Heart left ventricle (tissue), 16 donors: ENCODE data around the gene COL2A1. TPM values are rescaled to one million over a fixed set of nuclear protein-coding genes. Genes with fewer than 3 reads are reported as not detected.

Experiments
- ATAC-seq, 4 donors: fragments of 200-7000 bp; cut with Tn5 transposase; one replicate each; pipeline ENCODE4 v1.9.1; 2020 to 2022; ENCODE audit warnings: moderate library complexity in 4 of 4, mild to moderate bottlenecking in 3 of 4, moderate number of reproducible peaks in 1 of 4
- DNase-seq, 5 donors: peaks; one replicate each; pipeline ENCODE4 v3.0.0-alpha.2; 2020
- H3K27ac ChIP-seq, 12 donors: fragments of 200-600 bp; sonication (generic) in 4 of 12; one replicate each; pipeline versions ENCODE4 v1.5.0 to v1.8.0; 2016 to 2022; ENCODE audit warnings: mild to moderate bottlenecking in 2 of 12
- H3K27me3 ChIP-seq, 9 donors: fragments of 200-600 bp; sonication (generic) in 2 of 9; one replicate each; pipeline versions ENCODE4 v1.5.1 to v1.8.0; 2016 to 2022; ENCODE audit warnings: mild to moderate bottlenecking in 3 of 9
- H3K36me3 ChIP-seq, 9 donors: fragments of 200-600 bp; sonication (generic) in 2 of 9; one replicate each; pipeline versions ENCODE4 v1.5.0 to v1.8.0; 2018 to 2022; ENCODE audit warnings: mild to moderate bottlenecking in 2 of 9
- H3K4me1 ChIP-seq, 12 donors: fragments of 200-600 bp; sonication (generic) in 4 of 12; one replicate each; pipeline versions ENCODE4 v1.5.0 to v1.8.0; 2016 to 2022; ENCODE audit warnings: mild to moderate bottlenecking in 3 of 12
- H3K4me3 ChIP-seq, 12 donors: fragments of 200-600 bp; sonication (generic) in 4 of 12; one replicate each; pipeline versions ENCODE4 v1.5.0 to v1.8.0; 2017 to 2022; ENCODE audit warnings: mild to moderate bottlenecking in 9 of 12, moderate library complexity in 4 of 12
- H3K9me3 ChIP-seq, 12 donors: fragments of 200-600 bp; sonication (generic) in 4 of 12; one replicate each; pipeline versions ENCODE4 v1.5.0 to v1.8.0; 2016 to 2022; ENCODE audit warnings: mild to moderate bottlenecking in 1 of 12
- POLR2A ChIP-seq, 2 donors: fragments of 450-650 bp; IDR thresholded peaks; one replicate each; pipeline ENCODE4 v1.6.1; 2017; ENCODE audit warnings: antibody characterized with exemption in 2 of 2, mild to moderate bottlenecking in 2 of 2, moderate library complexity in 2 of 2
- WGBS, 4 donors: extraction: QIAGEN DNeasy Blood & Tissue Kit in 2 of 4; methylation state at CpG; one replicate each; pipeline versions ENCODE4 v1.1.5 to v1.1.7; 2013 to 2018; 5-methylcytosine and 5-hydroxymethylcytosine counted together
- intact Hi-C, 10 donors: fragments of 100-400 bp; cut with DNase I; formaldehyde crosslinking; loops; one replicate each; pipeline versions ENCODE4 v1.11.1 to v1.14.2; 2022
- polyA plus RNA-seq, 2 donors: library from polyadenylated mRNA; stranded (reverse); fragments of 200-250 nt; gene quantifications; one replicate each; pipeline ENCODE4 v1.2.3, GENCODE V29; 2013
- total RNA-seq, 9 donors: library from RNA; depleted of rRNA in 2 of 9; stranded (reverse); fragments of >200 nt in 2 of 9; fragmentation: NEBNext Ultra II Directional in 3 of 9; extraction: Animal tissue kit (Norgen Biotek cat#: 25700) in 3 of 9; gene quantifications; one replicate each; pipeline versions ENCODE4 v1.1.0 to v1.2.4, GENCODE V29; 2016 to 2023
- TF ChIP-seq, protein P1 (sequence below), 12 donors: fragments of 200-600 bp; sonication (generic) in 4 of 12; IDR thresholded peaks; one replicate each; pipeline versions ENCODE4 v1.5.0 to v1.8.0; 2018 to 2022; ENCODE audit warnings: antibody characterized with exemption in 12 of 12, mild to moderate bottlenecking in 5 of 12
- donor health status: ischemic (EF 13 %, LVEDD 7.1; RV severe dilation, severe dysfunction).
- donor health status: healthy with polysubstance abuse.
- donor health status: DM: no; HTN: yes; CAD: no.
- donor health status: DM: no; HTN: no; CAD: no.
- donor health status: ischemic (EF 25% LVEDD 6.9; RV normal size, moderate dysfunction).
- donor health status: ischemic (EF 25% LVEDD 5.7; RV mildly dilated, moderate dysfunction).
- donor health status: healthy.
- donor health status: DM: yes; HTN: yes; CAD: no.
- donor health status: ischemic (EF 35%, LVEDD 5.7; RV mildly dilated, moderate dysfunction).
- donor health status: nonischemic (EF 11% LVEDD 7.7; RV severe dilation, severe dysfunction).
- donor health status: DM: yes; HTN: yes; CAD: no.
- donor health status: PGD.
- donor health status: ischemic (EF 29% LVEDD 5.4; RV normal size, mild dysfunction).
- donor health status: nonischemic (EF 23%, LVEDD 6.1; RV moderate dilation, normal function).

The COL2A1 gene
- total and polyA plus RNA-seq, 11 donors = 0.04 to 0.39 (median 0.05) TPM; not detected in 8

DNA sequence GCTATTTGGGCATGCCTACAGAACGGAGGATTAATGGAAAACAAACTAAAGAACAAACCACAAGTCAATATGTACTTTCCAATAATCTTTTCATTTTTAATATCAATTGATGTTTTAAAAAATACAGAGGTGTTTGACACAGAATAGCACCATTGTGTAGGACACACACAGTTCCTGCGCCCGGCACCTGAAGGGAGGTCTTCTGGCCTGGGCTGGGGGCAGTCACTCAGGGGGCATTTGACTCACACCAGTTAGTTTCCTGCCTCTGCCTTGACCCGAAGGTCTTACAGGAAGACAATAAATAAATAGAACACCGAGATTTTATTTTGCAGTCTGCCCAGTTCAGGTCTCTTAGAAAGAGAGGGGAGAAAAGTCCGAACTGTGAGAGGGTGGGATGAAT is 31.4 kb downstream of the COL2A1 start:
- no peak overlapping the region for H3K4me3 ChIP-seq
- H3K27me3 ChIP-seq = no peaks in the 10 kb centered on the region
- intact Hi-C loops = no loop called here
- DNase-seq (no peak), ATAC-seq (no peak)
- peaks cover 0 to 19% (median 3%) of the 10 kb centered on the region in 12 donors for H3K4me1 ChIP-seq
- no peaks in the 10 kb centered on the region for H3K9me3 ChIP-seq
- TF ChIP-seq, protein P1, sequence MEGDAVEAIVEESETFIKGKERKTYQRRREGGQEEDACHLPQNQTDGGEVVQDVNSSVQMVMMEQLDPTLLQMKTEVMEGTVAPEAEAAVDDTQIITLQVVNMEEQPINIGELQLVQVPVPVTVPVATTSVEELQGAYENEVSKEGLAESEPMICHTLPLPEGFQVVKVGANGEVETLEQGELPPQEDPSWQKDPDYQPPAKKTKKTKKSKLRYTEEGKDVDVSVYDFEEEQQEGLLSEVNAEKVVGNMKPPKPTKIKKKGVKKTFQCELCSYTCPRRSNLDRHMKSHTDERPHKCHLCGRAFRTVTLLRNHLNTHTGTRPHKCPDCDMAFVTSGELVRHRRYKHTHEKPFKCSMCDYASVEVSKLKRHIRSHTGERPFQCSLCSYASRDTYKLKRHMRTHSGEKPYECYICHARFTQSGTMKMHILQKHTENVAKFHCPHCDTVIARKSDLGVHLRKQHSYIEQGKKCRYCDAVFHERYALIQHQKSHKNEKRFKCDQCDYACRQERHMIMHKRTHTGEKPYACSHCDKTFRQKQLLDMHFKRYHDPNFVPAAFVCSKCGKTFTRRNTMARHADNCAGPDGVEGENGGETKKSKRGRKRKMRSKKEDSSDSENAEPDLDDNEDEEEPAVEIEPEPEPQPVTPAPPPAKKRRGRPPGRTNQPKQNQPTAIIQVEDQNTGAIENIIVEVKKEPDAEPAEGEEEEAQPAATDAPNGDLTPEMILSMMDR (IDR thresholded peaks at IDR 0.05) = no peak
- no peak for TF ChIP-seq POLR2A (IDR thresholded peaks at IDR 0.05)
- H3K27ac ChIP-seq = no peak overlapping the region
- H3K36me3 ChIP-seq = peaks cover 0 to 11% (median 5%) of the 10 kb centered on the region in 9 donors
- WGBS, 4 donors = 81 to 91% (median 86%) methylated on average over 6 of the region's 6 CpGs

DNA sequence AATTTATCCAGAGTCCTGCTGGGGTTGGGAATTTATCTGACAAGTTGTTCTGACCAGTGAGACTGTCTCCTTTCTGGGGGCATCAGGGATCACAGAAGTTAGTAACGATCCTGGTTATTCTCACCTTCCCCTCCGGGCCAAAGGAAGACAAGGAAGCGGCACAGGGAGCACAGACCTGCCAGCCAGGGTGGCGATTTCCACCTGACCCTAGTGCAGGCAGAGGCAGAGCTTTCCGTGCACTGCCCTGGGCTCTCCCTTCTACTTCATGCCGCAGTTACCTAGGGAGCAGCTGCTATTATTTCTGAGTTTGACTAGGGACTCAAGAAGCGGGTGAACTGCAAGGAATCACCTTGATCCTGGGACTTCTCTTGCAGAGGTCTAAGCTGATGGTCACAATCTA is 33.4 kb downstream of the COL2A1 start:
- intact Hi-C loops = no loop called here
- no peak overlapping the region for H3K27ac ChIP-seq
- 87 to 92% (median 89%) methylated on average over 7 of the region's 7 CpGs for WGBS, 4 donors
- peaks cover 0 to 27% (median 4%) of the 10 kb centered on the region in 12 donors for H3K4me1 ChIP-seq
- ATAC-seq (no peak), DNase-seq (no peak)
- no peak overlapping the region for H3K4me3 ChIP-seq
- H3K27me3 ChIP-seq = no peaks in the 10 kb centered on the region
- TF ChIP-seq, protein P1 (IDR thresholded peaks at IDR 0.05) = no peak
- TF ChIP-seq POLR2A (IDR thresholded peaks at IDR 0.05) = no peak
- peaks cover 0 to 21% (median 6%) of the 10 kb centered on the region in 9 donors for H3K36me3 ChIP-seq
- H3K9me3 ChIP-seq = no peaks in the 10 kb centered on the region

DNA sequence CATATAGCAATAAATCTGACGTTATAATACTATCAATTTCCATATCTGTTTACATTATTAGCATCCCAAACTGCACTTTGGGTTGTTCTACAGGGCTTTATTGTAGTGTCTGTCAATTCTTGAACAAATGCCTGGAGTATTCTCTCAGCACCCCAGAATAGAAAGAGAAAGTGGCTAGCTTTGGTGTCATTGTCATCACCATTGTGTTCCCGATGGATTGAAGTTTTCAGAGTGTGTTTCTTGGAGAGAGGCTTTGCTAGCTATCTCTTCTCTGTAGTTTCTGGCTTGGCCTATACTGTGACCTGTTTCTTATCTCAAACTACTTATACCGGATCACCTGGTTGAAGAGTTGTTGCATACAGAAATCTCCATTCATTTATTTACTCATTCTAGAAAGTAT is 34.4 kb downstream of the COL2A1 start:
- DNase-seq (no peak), ATAC-seq (peak; percentile 61 to 75 (median 66))
- H3K9me3 ChIP-seq = no peaks in the 10 kb centered on the region
- peak overlapping the region in 1 of 12 donors; percentile 9 for H3K27ac ChIP-seq
- H3K36me3 ChIP-seq = peaks cover 0 to 30% (median 8%) of the 10 kb centered on the region in 9 donors
- H3K4me1 ChIP-seq = peaks cover 0 to 37% (median 11%) of the 10 kb centered on the region in 12 donors
- TF ChIP-seq POLR2A (IDR thresholded peaks at IDR 0.05) = no peak
- TF ChIP-seq, protein P1 (IDR thresholded peaks at IDR 0.05) = no peak
- H3K4me3 ChIP-seq = no peak overlapping the region
- no peaks in the 10 kb centered on the region for H3K27me3 ChIP-seq
- 36 to 50% (median 41%) methylated on average over 3 of the region's 3 CpGs for WGBS, 4 donors
- intact Hi-C loops = loop anchor here in 6 of 10 donors (10.0 kb wide), 4 partner anchors 55 to 255 kb away; partner anchors contain the start of gene ASB8 (in 1 of the 6)

DNA sequence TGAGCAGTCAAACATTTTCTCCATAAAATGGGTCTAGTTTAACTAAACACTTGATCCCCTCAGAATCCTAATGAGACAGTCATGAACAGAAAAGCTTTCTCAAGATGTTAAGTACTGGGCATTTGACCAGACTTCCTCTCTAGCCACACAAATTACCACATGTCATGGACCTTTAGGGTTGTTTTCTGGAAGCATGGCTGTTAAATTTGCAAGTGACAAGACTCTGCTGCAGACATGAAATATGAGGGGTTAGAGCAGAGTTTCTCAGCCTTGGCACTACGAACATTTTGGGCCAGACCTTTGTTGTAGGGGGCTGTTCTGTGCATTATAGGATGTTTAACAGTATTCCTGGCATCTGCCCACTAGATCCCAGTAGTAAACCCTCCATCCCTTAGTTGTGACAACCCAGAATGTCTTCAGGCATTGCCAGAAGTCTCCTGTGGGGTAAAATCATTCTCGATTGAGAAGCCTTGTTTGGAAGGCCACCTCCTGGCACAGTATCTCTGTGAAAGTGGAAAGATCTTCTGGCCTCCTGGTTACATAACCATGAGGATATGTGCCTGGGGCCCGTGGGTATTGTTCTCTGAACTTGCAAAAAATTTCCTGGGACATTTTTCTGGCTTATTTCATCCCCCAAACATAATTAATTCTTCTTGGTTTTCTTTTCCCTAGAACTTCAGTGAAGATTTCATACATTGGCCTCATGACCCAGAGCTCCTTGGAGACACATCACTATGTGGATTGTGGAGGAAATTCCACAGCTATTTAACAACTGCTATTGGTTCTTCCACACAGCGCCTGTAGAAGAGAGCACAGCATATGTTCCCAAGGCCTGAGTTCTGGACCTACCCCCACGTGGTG is 36.6 kb downstream of the COL2A1 start:
- WGBS, 4 donors = 41 to 49% (median 42%) methylated on average over 5 of the region's 5 CpGs
- Histone ChIP-seq H3K4me3 (no peak overlapping the region), H3K4me1 (peaks cover 0 to 52% (median 22%) of the 10 kb centered on the region in 12 donors), H3K27me3 (no peaks in the 10 kb centered on the region), H3K9me3 (no peaks in the 10 kb centered on the region), H3K36me3 (peaks cover 0 to 30% (median 8%) of the 10 kb centered on the region in 9 donors), H3K27ac (peak overlapping the region in 5 of 12 donors; percentile 5 to 57 (median 29))
- intact Hi-C loops = loop anchor here in 6 of 10 donors (10.0 kb wide), 4 partner anchors 57 to 253 kb away; partner anchors contain the start of gene ASB8 (in 1 of the 6)
- no peak for DNase-seq
- TF ChIP-seq, protein P1 (IDR thresholded peaks at IDR 0.05) = no peak
- TF ChIP-seq POLR2A (IDR thresholded peaks at IDR 0.05) = no peak
- no peak for ATAC-seq
